ENCODE data around the gene SMPD3.

Gene SMPD3

DNA sequence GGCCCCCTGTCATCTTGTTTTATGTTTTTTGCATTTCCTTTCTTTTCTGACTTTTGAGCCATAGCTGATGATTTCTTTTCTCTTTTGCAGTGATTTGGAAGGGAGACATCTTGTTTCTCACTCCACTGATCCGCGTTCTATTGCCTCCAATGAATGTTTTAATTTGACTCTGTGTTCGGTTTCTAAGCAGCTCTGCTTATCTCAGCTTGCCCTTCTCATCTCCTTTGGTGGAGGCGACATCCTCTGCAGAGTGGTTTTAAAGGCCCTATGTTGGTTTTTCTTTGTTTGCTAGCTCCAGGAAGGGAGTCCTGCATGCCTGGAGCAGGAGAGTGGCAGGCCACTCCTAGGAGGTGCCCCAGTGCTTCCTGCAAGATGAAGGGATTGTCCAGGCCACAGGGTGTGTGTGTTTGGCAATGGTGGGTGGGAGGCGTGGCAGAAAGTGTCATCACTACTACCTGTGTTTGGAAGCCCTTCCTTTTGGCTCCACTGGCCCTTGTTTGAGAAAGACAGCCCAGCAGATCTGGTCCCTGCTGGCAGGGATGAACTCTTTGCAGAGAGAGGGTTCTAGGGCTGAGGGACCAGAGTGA is 13.6 kb downstream of the SMPD3 start:
- DNase-seq (ENCODE audit: low spot score), result no peak

GRCh38 chr16:68433316-68433715 is 15.0 kb downstream of the SMPD3 start:
- no peak for DNase-seq (ENCODE audit: low spot score)

GRCh38 chr16:68432701-68433100 is 15.6 kb downstream of the SMPD3 start:
- DNase-seq (ENCODE audit: low spot score), result no peak

DNA sequence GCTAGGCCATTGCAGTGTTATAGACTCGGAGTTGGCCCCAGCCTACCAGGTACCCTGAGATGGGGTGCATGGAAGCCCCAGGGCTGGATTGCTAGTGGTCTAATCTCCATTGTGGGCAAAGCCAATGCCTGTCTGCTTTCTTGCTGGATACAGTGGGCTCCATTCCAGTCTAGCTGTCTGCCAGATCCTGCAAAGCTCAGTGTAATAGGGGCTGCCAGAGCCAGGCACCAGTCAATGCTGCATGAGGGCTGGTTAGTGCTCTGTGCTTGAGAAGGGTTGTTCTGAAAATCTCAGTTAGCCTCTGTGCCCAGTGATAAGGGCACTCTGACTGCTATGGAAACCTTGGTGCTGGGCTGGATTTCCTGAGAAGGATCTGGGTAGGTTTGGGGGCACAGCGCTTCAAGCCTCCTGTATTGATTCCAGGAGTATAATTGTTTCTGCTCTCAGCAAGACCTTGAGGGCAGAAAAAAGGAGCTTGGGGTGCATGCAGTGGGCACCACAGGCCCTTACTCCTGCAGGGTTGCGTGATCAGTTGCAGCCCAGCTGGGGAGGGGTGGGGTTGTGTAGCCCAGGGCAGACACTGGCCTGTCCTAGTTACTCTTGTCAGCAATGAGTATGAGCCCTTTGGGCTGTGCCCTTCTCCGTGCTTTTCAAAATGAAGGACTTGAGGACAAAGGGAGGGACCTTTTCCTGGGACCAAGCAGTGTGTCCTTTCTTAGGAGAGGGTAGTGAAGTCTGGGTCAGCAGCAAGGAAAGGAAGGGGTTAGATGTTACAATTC is 19.0 kb downstream of the SMPD3 start:
- peak; percentile 31 for DNase-seq (ENCODE audit: low spot score)

GRCh38 chr16:68427649-68428303 is 20.5 kb downstream of the SMPD3 start:
- no peak for DNase-seq (ENCODE audit: low spot score)

GRCh38 chr16:68426347-68426652 is 22.0 kb downstream of the SMPD3 start:
- no peak for DNase-seq (ENCODE audit: low spot score)

DNA sequence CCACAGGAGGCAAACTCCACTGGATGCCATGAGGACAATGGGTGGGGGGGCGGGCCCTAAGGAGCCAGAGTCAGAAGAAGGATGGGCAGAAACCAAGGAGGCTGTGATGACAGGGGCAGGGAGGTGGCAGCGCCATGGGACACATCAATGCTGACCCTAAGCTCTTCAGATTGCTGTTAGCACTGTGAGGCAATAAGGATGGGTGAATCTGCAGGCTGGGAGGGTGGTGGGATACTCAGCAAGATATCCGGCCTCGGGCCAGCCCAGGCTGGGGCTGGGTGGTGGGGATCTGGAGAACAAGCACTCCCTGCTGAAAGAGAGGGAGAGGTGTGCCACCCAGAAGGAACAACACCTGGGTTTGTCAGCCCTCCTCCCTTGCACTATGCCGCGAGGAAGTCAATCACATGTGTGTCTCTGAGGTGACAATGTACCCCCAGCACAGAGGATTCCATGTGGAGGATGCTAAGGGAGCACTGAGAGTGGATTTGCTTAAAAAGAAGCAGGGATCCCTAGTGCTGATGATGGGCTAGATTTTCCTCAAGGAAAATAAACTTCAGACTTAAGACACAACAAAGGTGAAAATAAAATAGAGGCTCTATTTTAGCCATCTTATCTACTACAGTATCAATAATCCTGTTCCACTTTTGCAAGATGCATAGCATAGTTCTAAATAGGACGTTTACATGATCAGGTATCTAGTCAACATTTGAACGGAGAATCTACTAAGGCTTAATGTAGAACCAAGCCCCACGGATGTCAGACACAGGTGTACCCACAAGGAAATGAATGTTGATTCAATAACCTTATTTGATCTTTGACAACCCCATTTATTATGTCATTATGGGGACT is 22.6 kb downstream of the SMPD3 start:
- DNase-seq (ENCODE audit: low spot score), result no peak

- DNase-seq (ENCODE audit: low spot score), result no peak
Observed at GRCh38 chr16:68423771-68424170, 24.5 kb downstream of the SMPD3 start.

GRCh38 chr16:68422396-68422960 is 25.8 kb downstream of the SMPD3 start:
- no peak for DNase-seq (ENCODE audit: low spot score)

GRCh38 chr16:68421076-68421475 is 27.2 kb downstream of the SMPD3 start:
- no peak for DNase-seq (ENCODE audit: low spot score)

- no peak for DNase-seq (ENCODE audit: low spot score)
Observed at GRCh38 chr16:68420366-68420942, 27.9 kb downstream of the SMPD3 start.

DNA sequence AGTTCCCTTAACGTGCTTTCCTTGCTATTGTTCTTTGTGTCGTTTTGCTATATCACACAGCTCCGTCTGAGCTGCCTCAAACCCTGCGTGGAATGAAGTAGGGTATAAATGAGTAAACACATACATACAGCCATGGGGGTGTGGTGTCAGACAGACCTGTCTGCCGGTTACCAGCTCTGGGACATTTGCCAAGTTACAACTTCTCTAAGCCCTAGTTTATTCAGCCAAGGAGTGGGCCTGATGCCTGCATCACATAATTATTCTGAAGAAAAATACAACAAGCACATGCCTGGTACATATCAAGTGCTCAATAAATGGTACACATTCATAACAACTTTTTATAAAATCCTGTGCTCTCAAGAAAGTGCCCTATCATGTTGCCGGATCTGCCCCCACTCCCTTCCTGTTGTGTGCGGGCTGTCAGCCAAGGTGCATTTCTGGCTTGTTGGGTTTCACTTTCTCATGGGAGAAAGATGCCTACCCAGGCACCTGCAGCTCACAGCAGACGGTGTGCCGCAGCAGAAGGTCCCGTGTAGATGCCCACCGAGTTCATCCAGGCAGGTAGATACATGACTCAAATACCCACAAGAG is 30.5 kb downstream of the SMPD3 start:
- DNase-seq (ENCODE audit: low spot score), result peak; percentile 28

- peak; percentile 57 for DNase-seq (ENCODE audit: low spot score)
Observed at GRCh38 chr16:68416057-68417046, 32.0 kb downstream of the SMPD3 start.

- peak; percentile 25 for DNase-seq (ENCODE audit: low spot score)
Observed at GRCh38 chr16:68414581-68414980, 33.7 kb downstream of the SMPD3 start.

DNA sequence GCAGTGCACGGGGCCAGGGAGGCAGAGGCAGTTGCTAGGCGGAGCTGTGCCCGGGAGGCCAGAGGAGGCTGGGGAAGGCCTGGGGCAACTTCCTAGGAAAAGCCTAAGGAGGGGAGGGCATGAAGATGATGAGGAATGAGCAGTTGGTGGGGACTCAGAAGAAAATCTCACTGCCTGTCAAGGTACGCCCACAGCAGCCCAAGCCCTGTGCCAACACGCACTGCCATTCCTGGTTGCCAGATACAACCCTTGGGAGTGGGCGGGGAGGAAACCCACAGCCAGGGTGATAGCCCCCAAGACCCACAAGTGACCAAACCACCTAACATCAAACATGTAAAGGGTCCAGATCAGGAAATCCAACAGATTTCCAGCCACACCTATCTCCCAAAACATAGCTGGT is 36.2 kb downstream of the SMPD3 start:
- no peak for DNase-seq (ENCODE audit: low spot score)

GRCh38 chr16:68411086-68411485 is 37.2 kb downstream of the SMPD3 start:
- DNase-seq (ENCODE audit: low spot score), result no peak

DNA sequence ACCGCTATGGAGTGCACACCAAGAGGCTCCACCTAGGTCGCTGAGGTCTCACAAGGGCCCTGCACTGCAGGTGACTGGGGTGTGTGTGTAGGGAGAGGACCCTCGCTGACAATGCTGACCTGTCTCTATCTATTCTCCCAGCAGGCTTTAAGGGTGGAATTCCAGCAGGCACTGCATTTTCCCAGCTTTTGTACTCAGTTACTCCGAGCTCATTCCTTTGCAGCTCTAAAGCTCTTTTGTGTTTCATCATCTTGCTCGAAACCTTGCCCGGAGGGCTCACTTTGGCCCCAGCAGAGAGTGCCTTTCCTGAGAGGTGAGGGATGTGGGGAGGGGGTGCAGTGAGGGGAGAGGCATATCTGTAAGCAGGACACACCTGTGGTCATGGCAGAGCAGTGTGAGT is 39.3 kb downstream of the SMPD3 start:
- no peak for DNase-seq (ENCODE audit: low spot score)

DNA sequence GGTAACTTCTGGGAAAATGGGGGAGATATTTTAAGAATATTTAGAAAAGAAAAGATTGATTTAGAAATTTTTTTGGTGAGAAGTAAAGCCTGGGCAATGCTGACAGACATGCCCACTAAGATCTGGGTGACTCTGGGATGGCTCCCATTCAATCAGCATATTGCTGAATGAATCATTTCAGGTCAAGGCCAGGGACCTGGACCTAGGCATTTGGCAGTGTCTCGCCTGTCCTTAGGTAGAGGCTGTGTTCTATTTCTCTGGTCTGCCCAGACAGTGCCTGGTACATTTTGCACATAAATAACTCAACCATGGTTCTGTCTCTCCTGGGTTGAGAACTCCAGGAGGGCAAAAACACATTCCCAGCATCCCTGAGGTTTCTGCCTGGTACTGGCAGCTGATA is 39.9 kb downstream of the SMPD3 start:
- no peak for DNase-seq (ENCODE audit: low spot score)

DNA sequence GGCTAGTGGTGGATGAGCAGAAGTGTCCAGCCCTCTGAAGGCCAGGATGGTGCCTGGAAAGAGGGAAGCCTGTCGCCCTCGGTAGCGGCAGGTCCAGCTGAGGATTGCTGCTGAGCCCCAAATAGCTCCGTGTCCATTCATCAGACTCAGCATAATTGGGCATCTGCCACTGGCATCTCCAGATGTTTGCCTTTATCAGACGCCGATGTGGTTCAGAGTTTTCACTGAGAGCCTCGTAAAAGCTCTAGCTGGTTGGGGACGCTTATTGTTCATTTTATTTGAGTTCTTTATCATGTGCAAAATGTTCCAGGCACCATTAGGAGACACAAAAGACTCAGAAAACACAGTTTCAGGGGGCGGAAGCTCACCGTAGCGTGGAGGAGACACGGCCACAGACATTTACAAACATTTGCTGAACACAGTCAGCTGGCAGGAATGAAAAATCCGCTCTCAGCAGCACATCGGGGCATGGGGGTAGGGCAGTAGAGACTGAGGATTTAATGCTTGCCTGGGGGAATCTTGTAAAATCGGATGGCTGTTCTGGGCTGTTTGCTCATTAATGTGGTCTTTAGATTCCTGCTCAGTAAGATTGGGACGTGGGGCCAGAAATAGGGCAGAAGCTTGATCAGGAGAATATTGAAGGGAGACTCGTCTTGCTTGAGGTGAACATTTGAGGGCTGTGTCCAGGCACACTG is 41.7 kb downstream of the SMPD3 start:
- DNase-seq (ENCODE audit: low spot score), result no peak

Measured in cerebellar cortex (tissue), 1 donor.